GM12878 (cell line): ENCODE measurements around the gene ASIC3.

Experiments used
- ESRRA ChIP-seq: IDR thresholded peaks from 2 replicates; pipeline ENCODE4 v1.6.1; 2012; ENCODE audit warnings: mild to moderate bottlenecking, low read length, improper control_type of control experiment
- FOXM1 ChIP-seq: IDR thresholded peaks from 2 replicates; pipeline ENCODE4 v1.6.1; 2012; ENCODE audit warnings: low read depth, mild to moderate bottlenecking, inconsistent platforms, low read length, moderate library complexity
- GABPA ChIP-seq: IDR thresholded peaks from 2 replicates; pipeline ENCODE4 v1.6.1; 2014; ENCODE audit warnings: antibody characterized with exemption, low read depth, mild to moderate bottlenecking, inconsistent platforms
- HDAC6 ChIP-seq: fragments of 200-600 bp; sonication (generic); IDR thresholded peaks from one replicate; pipeline ENCODE4 v1.8.0; 2017; ENCODE audit warnings: antibody characterized with exemption; ENCODE audit not compliant: unreplicated experiment
- MXI1 ChIP-seq: fragments of 150-350 bp; IDR thresholded peaks from 2 replicates; pipeline ENCODE4 v1.6.1; 2011; ENCODE audit warnings: low read depth, mild to moderate bottlenecking, inconsistent platforms, low read length, improper control_type of control experiment
- NFYB ChIP-seq: IDR thresholded peaks from 2 replicates; pipeline ENCODE4 v1.6.1; 2011; ENCODE audit warnings: low read depth, mild to moderate bottlenecking, low read length, improper control_type of control experiment, moderate library complexity; ENCODE audit not compliant: insufficient read depth
- POLR2A ChIP-seq: IDR thresholded peaks from 2 replicates; pipeline ENCODE4 v1.6.1; 2011; ENCODE audit warnings: low read depth, mild to moderate bottlenecking, low read length
- POLR2AphosphoS5 ChIP-seq: IDR thresholded peaks from 2 replicates; pipeline ENCODE4 v1.6.1; 2011; ENCODE audit warnings: mild to moderate bottlenecking, low read length, inconsistent platforms
- TF ChIP-seq, protein P1 (sequence below), 3 experiments: IDR thresholded peaks in 2 of 3; conservative IDR thresholded peaks in 1 of 3; 2 replicates each; pipeline ENCODE4 v1.5.1; 2011; ENCODE audit warnings: low read depth in 3 of 3, low read length in 3 of 3, mild to moderate bottlenecking in 3 of 3, control low read depth in 2 of 3, moderate library complexity in 2 of 3, inconsistent platforms in 1 of 3, mixed read lengths in 1 of 3; ENCODE audit not compliant: control insufficient read depth in 2 of 3, insufficient read depth in 1 of 3; ENCODE audit errors: extremely low read depth in 1 of 3
- TF ChIP-seq, protein P2 (sequence below): fragments of 450-650 bp; IDR thresholded peaks from 2 replicates; pipeline ENCODE4 v1.6.1; 2014; ENCODE audit warnings: mild to moderate bottlenecking
- TF ChIP-seq, protein P3 (sequence below): IDR thresholded peaks from 2 replicates; pipeline ENCODE4 v1.6.1; 2011; ENCODE audit warnings: low read depth, low read length, improper control_type of control experiment, borderline replicate concordance
- TF ChIP-seq, protein P4 (sequence below): IDR thresholded peaks from 2 replicates; pipeline ENCODE4 v1.6.1; 2012; ENCODE audit warnings: mild to moderate bottlenecking, low read depth, low read length
- TF ChIP-seq, protein P5 (sequence below): fragments of 450-650 bp; IDR thresholded peaks from 2 replicates; pipeline ENCODE4 v1.6.1; 2016; ENCODE audit warnings: mild to moderate bottlenecking

DNA sequence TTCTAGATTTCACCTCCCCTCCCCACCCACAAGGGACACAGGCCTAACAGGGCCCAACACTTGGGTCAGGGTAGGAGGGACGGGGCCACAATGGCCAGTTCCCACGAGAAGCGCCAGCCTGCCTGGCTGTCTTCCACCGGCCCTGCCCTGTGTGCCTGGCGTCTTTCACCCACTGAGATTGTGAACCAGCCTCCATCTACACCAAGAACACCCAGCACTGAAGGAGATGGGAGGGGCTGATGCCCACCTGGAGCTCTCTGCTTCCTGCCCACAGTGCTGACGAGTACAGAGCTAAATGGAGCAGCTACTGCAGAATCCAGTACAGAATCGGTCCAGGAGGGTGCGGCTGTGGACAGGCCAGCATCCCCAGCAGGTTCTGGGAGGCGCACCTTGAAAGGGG, 2.4 kb upstream of the ASIC3 start:
- TF ChIP-seq POLR2AphosphoS5 (no peak), MXI1 (no peak), HDAC6 (no peak), GABPA (no peak), ESRRA (no peak), NFYB (no peak), FOXM1 (no peak), POLR2A (no peak)
- TF ChIP-seq, protein P1, sequence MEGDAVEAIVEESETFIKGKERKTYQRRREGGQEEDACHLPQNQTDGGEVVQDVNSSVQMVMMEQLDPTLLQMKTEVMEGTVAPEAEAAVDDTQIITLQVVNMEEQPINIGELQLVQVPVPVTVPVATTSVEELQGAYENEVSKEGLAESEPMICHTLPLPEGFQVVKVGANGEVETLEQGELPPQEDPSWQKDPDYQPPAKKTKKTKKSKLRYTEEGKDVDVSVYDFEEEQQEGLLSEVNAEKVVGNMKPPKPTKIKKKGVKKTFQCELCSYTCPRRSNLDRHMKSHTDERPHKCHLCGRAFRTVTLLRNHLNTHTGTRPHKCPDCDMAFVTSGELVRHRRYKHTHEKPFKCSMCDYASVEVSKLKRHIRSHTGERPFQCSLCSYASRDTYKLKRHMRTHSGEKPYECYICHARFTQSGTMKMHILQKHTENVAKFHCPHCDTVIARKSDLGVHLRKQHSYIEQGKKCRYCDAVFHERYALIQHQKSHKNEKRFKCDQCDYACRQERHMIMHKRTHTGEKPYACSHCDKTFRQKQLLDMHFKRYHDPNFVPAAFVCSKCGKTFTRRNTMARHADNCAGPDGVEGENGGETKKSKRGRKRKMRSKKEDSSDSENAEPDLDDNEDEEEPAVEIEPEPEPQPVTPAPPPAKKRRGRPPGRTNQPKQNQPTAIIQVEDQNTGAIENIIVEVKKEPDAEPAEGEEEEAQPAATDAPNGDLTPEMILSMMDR (IDR thresholded peaks at IDR 0.05 in 2 of 3, conservative IDR thresholded peaks at IDR 0.05 in 1 of 3; ENCODE audit: control insufficient read depth in 2 of 3, extremely low read depth in 1 of 3, insufficient read depth in 1 of 3, low read depth in 3 of 3, low read length in 3 of 3): no peak
- TF ChIP-seq, protein P2, sequence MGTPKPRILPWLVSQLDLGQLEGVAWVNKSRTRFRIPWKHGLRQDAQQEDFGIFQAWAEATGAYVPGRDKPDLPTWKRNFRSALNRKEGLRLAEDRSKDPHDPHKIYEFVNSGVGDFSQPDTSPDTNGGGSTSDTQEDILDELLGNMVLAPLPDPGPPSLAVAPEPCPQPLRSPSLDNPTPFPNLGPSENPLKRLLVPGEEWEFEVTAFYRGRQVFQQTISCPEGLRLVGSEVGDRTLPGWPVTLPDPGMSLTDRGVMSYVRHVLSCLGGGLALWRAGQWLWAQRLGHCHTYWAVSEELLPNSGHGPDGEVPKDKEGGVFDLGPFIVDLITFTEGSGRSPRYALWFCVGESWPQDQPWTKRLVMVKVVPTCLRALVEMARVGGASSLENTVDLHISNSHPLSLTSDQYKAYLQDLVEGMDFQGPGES: no peak
- TF ChIP-seq, protein P3, sequence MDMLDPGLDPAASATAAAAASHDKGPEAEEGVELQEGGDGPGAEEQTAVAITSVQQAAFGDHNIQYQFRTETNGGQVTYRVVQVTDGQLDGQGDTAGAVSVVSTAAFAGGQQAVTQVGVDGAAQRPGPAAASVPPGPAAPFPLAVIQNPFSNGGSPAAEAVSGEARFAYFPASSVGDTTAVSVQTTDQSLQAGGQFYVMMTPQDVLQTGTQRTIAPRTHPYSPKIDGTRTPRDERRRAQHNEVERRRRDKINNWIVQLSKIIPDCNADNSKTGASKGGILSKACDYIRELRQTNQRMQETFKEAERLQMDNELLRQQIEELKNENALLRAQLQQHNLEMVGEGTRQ: no peak
- TF ChIP-seq, protein P4, sequence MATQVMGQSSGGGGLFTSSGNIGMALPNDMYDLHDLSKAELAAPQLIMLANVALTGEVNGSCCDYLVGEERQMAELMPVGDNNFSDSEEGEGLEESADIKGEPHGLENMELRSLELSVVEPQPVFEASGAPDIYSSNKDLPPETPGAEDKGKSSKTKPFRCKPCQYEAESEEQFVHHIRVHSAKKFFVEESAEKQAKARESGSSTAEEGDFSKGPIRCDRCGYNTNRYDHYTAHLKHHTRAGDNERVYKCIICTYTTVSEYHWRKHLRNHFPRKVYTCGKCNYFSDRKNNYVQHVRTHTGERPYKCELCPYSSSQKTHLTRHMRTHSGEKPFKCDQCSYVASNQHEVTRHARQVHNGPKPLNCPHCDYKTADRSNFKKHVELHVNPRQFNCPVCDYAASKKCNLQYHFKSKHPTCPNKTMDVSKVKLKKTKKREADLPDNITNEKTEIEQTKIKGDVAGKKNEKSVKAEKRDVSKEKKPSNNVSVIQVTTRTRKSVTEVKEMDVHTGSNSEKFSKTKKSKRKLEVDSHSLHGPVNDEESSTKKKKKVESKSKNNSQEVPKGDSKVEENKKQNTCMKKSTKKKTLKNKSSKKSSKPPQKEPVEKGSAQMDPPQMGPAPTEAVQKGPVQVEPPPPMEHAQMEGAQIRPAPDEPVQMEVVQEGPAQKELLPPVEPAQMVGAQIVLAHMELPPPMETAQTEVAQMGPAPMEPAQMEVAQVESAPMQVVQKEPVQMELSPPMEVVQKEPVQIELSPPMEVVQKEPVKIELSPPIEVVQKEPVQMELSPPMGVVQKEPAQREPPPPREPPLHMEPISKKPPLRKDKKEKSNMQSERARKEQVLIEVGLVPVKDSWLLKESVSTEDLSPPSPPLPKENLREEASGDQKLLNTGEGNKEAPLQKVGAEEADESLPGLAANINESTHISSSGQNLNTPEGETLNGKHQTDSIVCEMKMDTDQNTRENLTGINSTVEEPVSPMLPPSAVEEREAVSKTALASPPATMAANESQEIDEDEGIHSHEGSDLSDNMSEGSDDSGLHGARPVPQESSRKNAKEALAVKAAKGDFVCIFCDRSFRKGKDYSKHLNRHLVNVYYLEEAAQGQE: no peak
- TF ChIP-seq, protein P5, sequence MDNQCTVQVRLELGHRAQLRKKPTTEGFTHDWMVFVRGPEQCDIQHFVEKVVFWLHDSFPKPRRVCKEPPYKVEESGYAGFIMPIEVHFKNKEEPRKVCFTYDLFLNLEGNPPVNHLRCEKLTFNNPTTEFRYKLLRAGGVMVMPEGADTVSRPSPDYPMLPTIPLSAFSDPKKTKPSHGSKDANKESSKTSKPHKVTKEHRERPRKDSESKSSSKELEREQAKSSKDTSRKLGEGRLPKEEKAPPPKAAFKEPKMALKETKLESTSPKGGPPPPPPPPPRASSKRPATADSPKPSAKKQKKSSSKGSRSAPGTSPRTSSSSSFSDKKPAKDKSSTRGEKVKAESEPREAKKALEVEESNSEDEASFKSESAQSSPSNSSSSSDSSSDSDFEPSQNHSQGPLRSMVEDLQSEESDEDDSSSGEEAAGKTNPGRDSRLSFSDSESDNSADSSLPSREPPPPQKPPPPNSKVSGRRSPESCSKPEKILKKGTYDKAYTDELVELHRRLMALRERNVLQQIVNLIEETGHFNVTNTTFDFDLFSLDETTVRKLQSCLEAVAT: no peak
